Measurements from ENCODE around the gene CDK6. TPM values are rescaled to one million over a fixed set of nuclear protein-coding genes. Genes with fewer than 3 reads are reported as not detected.

CDK6 gene
- total RNA-seq, 1 donor from 2014 or later: 31.0 TPM

DNA sequence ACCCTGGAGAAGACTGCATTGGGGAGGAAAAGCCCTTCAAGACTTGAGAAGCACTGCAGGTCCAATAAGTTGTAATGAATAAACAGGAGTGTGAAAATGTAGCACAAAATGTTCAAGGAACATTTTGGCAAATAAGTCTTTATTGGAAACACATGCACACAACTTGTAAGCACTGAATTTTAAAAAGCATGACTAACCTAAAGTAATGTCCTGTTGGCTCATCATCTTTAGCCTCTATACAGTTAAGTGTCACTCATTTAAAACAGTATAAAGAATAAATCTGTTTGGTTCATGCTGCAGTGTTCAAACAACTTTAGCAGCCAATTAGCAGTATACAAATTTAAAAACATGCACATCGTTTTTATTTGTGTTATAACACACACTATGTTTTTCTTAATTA, 108.6 kb downstream of the CDK6 start:
- intact Hi-C loops (cut with DNase I): loop anchor here (10.0 kb wide), 1 partner anchor 107 kb away; the partner anchor contains the start of gene CDK6
- ATAC-seq (no peak), DNase-seq (ENCODE audit: low spot score) (no peak)

GRCh38 chr7:92725161-92725925, 111.0 kb downstream of the CDK6 start:
- no peak for ATAC-seq
- intact Hi-C loops (cut with DNase I): loop anchor here (10.0 kb wide), 1 partner anchor 109 kb away; the partner anchor contains the start of gene CDK6

GRCh38 chr7:92723943-92724342, 112.4 kb downstream of the CDK6 start:
- intact Hi-C loops (cut with DNase I): loop anchor here (10.0 kb wide), 1 partner anchor 111 kb away; the partner anchor contains the start of gene CDK6
- DNase-seq (ENCODE audit: low spot score): no peak
- peak; percentile 91 for ATAC-seq

More at GRCh38 chr7:92725161-92725925, 111.0 kb downstream of the CDK6 start:
- DNase-seq (ENCODE audit: low spot score): no peak

- intact Hi-C loops (cut with DNase I): loop anchor here (10.0 kb wide), 1 partner anchor 112 kb away; the partner anchor contains the start of gene CDK6
- peak; percentile 72 for ATAC-seq
- no peak for DNase-seq (ENCODE audit: low spot score)
Measured at GRCh38 chr7:92723205-92723604, 113.2 kb downstream of the CDK6 start.

DNA sequence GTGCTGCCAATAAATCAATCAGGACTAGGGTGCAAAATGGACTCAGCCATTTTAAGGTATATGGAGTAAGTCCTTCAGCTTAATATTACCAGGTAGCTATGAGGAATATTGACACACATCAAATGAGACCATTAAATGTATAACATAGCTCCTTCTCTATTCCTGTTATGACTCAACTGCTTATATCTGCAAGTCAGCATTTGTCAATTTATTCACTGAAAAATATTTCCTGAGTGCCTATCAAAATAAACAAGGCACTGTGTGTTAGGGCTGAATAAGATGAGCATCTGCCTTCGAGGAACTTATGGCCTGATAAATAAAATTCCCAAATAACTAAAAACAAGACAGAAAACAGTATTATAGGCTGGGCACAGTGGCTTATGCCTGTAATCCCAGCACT, 113.8 kb downstream of the CDK6 start:
- ATAC-seq (no peak), DNase-seq (ENCODE audit: low spot score) (no peak)
- intact Hi-C loops (cut with DNase I): loop anchor here (10.0 kb wide), 1 partner anchor 112 kb away; the partner anchor contains the start of gene CDK6

- ATAC-seq: no peak
- intact Hi-C loops (cut with DNase I): loop anchor here (10.0 kb wide), 1 partner anchor 114 kb away; the partner anchor contains the start of gene CDK6
- DNase-seq (ENCODE audit: low spot score): no peak
Measured at GRCh38 chr7:92720604-92721350, 115.6 kb downstream of the CDK6 start.

DNA sequence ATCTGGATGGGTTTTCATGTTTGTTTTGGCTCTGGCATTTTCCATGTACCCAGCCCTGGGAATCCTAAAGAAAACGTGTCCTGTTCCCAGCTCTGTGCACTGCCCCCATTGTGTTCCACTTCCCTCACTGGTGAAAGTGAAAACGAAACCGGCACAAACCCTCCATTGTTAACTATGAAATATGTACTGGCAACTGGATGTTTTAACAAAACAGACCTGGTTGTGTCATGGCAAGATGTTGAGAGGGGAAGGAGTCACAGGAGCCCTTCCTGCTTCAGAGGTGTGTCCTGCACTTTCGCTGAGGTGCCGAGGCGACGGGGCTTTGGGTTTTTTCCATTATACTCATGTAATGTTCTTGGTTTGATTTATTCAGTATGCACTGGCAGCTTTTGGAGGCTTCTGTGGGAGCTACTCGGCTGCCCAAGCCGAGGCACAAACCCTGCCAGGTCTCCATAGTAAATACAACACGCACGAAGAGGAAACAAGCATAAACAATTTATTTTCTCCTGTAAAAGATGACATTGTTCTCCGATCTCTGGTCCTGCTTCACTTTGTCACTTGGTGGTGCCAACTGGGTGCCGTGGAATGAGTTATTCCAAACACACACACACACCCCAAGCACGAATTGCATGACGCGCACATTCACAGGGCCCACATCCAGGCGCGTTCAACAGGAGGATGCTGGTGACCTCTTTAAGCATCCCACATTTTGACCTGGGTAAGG, 118.2 kb downstream of the CDK6 start:
- DNase-seq (ENCODE audit: low spot score) (peak; percentile 68), ATAC-seq (peak; percentile 94)
- intact Hi-C loops (cut with DNase I): no loop called here

DNA sequence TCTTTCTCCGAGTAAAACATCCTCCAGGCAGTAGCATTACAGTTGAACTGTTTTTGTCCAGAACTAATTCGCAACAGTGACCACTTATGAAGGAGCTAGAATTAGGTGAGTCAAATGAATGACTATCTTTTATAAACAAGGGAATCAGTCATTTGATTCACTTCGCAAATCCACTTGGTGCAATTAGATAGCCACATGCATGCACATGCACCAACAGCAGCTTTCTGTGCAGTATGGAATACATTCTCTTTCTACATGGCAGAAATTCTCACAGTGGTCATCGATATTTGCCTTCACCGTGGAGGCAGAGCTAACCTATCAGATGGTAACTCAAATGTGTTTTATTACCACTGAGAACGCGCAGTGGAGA, 118.8 kb downstream of the CDK6 start:
- intact Hi-C loops (cut with DNase I): no loop called here
- ATAC-seq (peak; percentile 51), DNase-seq (ENCODE audit: low spot score) (no peak)

DNA sequence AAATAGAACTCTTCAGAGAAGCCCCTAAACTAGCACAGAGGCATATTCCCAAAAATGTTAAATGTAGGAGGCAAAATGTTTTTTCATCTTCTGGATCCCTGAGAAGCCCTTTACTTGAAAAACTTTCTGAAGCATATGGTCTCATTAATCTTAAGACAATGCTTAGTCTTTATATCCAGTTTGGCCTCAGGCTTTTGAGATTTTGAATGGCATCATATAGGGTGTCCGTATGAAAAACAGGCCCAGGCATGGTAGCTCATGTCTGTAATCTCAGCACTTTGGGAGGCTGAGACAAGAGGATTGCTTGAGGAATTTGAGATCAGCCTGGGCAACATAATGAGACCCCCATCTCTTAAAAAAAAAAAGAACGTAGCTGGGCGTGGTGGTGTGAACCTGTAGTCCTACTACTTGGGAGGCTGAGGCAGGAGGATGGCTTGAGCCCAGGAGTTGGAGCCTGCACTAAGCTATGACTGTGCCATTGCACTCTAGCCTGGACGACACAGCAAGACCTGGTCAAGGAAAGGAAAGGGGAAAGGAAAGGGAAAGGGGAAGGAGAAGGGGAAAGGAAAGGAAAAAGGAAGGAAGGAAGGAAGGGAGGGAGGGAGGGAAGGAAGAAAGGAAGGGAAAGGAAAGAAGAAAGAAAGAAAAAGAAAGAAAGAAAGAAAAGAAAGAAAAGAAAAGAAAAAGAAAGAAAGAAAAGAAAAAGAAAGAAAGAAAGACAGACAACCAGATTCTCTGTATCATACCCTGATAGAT, 119.4 kb downstream of the CDK6 start:
- intact Hi-C loops (cut with DNase I): no loop called here
- DNase-seq (ENCODE audit: low spot score) (no peak), ATAC-seq (no peak)

DNA sequence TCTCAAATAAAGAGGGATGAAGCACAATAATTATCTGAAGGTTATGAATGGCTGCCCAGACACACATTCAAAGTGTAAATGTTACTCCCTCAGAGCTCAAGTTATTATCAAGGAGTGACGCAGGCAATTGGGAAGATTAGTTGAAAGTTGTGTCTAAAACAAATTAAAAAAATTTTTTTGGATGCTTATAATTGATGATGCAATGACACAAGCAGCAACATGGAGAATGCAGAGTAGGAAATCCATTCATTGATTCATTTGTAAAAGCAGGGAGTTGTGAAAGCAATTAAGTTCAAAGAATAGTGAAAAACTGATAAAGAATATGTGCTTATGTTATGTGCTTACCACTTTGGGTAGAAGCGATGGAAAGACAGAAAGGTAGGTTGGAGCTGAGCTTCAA, 120.4 kb downstream of the CDK6 start:
- intact Hi-C loops (cut with DNase I): no loop called here
- ATAC-seq (no peak), DNase-seq (ENCODE audit: low spot score) (no peak)

- intact Hi-C loops (cut with DNase I): no loop called here
Measured at GRCh38 chr7:92714767-92715166, 121.6 kb downstream of the CDK6 start.

GRCh38 chr7:92714280-92714679, 122.1 kb downstream of the CDK6 start:
- intact Hi-C loops (cut with DNase I): no loop called here
- no peak for DNase-seq (ENCODE audit: low spot score)
- ATAC-seq: no peak

More at GRCh38 chr7:92714767-92715166, 121.6 kb downstream of the CDK6 start:
- DNase-seq (ENCODE audit: low spot score): no peak
- no peak for ATAC-seq

DNA sequence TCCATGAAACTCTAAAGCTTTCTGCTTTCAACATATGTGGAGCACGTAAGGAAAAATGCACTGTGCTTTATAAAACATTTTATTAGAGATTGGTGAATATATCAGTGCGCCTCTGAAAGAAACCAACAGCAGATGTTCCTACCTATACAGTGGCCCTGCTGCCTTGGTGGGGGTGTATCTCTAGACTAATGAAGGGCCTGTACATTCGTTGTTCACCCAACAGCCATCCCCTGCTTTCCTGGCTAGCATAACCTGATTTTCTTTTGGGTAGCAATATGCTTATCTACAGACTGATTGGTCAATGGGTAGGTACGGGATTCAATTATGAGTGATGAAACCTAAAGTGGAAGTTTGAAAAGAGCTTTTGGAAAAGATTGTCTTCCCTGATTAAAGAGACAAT, 126.5 kb downstream of the CDK6 start:
- no peak for ATAC-seq
- intact Hi-C loops (cut with DNase I): no loop called here
- no peak for DNase-seq (ENCODE audit: low spot score)

DNA sequence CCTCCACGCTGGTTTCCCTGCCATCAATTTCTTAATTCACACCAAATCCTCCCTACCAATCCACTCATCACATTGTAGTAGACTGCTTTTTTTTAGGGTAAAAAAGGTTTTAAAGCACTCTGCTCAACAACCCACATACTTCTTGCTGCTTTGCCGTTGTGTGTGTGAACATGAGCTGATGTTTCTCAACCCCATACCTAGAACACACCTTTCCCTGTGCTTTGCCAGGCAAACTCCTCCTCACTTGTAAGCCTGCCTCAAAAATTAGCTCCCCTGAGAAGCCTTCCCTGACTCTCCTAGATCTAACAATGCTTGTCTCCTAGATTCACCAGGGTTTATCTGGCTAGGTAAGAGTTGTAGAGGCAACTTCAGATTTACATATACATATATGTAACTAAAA, 127.2 kb downstream of the CDK6 start:
- no peak for ATAC-seq
- DNase-seq (ENCODE audit: low spot score): no peak
- intact Hi-C loops (cut with DNase I): no loop called here

DNA sequence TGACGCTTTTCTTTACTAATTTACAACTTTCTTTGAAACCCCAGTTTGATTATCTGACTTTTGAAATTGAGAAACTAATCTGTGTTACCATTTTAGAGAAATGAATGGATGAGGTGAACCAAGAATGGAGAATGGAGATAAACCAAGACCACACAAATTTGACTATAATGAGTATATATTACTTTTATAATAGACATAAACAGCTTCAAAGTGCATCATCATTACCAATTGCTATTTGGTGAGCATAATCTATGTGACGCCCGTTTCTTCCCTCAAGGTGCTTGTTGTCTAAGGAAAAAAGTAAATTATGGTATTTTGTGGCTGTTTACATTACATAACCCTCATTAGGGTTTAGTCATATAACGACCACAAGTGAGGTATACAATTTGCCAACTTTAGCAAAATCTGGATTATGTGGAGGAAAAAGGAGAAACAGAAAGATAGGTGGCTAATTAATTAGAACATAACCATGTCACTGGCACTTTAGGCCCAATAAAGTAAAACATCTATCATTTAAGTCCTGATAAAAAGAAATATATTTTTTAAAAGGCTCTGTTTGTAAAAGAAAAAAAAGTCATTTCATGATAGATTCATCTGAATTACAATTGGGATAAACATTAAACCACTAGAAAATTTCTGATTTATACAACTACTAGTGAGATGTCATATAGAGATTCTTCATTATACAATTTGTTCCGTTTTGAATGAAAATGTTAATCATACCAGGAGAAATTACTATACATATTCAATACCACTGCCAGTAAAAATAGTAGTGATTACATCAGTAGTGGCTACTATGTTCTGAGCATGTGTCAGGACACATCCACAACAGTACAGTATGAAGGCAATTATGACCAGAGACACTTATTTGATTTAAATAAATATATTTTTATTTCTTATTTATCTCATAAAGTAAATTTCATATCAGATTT, 128.0 kb downstream of the CDK6 start:
- DNase-seq (ENCODE audit: low spot score) (no peak), ATAC-seq (no peak)
- intact Hi-C loops (cut with DNase I): no loop called here

DNA sequence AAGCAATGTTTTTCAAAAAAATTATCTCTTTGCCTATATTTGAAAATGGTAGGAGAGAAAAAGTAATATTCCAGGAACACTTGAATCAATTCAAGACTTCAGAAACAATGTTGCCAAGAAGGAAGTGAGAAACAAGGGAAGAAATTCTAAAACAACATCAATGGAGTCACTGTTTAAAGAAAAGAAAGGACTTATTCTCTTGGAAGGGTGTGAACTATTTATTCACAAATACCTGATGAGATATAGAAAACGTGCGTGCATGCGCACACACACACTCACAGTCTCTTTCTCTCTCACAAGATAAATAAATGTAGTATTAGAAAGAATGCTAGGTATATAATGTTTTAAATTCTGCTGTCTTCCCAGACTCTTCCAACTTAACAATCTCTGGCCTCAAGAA, 128.9 kb downstream of the CDK6 start:
- DNase-seq (ENCODE audit: low spot score): no peak
- peak; percentile 32 for ATAC-seq
- intact Hi-C loops (cut with DNase I): no loop called here

- no peak for DNase-seq (ENCODE audit: low spot score)
- ATAC-seq: no peak
- intact Hi-C loops (cut with DNase I): no loop called here
Measured at GRCh38 chr7:92706563-92706962, 129.8 kb downstream of the CDK6 start.

GRCh38 chr7:92705831-92706230, 130.5 kb downstream of the CDK6 start:
- intact Hi-C loops (cut with DNase I): no loop called here
- ATAC-seq (no peak), DNase-seq (ENCODE audit: low spot score) (no peak)
